Lung (tissue), 12 donors: ENCODE data around the gene ST8SIA3. TPM values are rescaled to one million over a fixed set of nuclear protein-coding genes. Genes with fewer than 3 reads are reported as not detected.

Experiments
- ATAC-seq: fragments of 200-7000 bp; cut with Tn5 transposase; one replicate; pipeline ENCODE4 v1.9.1; 2020; ENCODE audit warnings: moderate number of reproducible peaks; ENCODE audit not compliant: insufficient read depth, low FRiP score
- DNase-seq, 3 donors: peaks; one replicate each; pipeline ENCODE4 v3.0.0-alpha.2; 2013 to 2017
- H3K27ac ChIP-seq, 2 donors: one replicate each; pipeline ENCODE4 v1.5.1; 2013; ENCODE audit warnings: mild to moderate bottlenecking in 2 of 2, moderate library complexity in 2 of 2, control low read depth in 1 of 2, inconsistent platforms in 1 of 2, low read depth in 1 of 2, low read length in 1 of 2
- H3K27me3 ChIP-seq, 3 donors: one replicate each; pipeline ENCODE4 v1.5.1; 2013; ENCODE audit warnings: low read length in 2 of 3; ENCODE audit not compliant: control insufficient read depth in 3 of 3, insufficient read depth in 3 of 3
- H3K36me3 ChIP-seq, 4 donors: one replicate each; pipeline ENCODE4 v1.5.1; 2013; ENCODE audit warnings: low read length in 4 of 4, mild to moderate bottlenecking in 1 of 4, moderate library complexity in 1 of 4; ENCODE audit not compliant: control insufficient read depth in 4 of 4, insufficient read depth in 4 of 4
- H3K4me1 ChIP-seq, 5 donors: one replicate each; pipeline ENCODE4 v1.5.1; 2013; ENCODE audit warnings: low read length in 5 of 5, mild to moderate bottlenecking in 2 of 5, moderate library complexity in 1 of 5; ENCODE audit not compliant: control insufficient read depth in 5 of 5, insufficient read depth in 5 of 5
- H3K4me3 ChIP-seq: one replicate; pipeline ENCODE4 v1.5.1; 2013; ENCODE audit warnings: mild to moderate bottlenecking, control low read depth, moderate library complexity
- H3K9ac ChIP-seq, 2 donors: one replicate each; pipeline ENCODE4 v1.5.1; 2013; ENCODE audit warnings: low read length in 2 of 2, control low read depth in 1 of 2; ENCODE audit not compliant: insufficient read depth in 1 of 2
- H3K9me3 ChIP-seq, 4 donors: one replicate each; pipeline ENCODE4 v1.5.1; 2013; ENCODE audit warnings: low read length in 3 of 4, mild to moderate bottlenecking in 1 of 4, moderate library complexity in 1 of 4; ENCODE audit not compliant: control insufficient read depth in 4 of 4, insufficient read depth in 3 of 4
- CTCF ChIP-seq: IDR thresholded peaks from 2 replicates; pipeline ENCODE4 v1.5.1; 2012; ENCODE audit warnings: mild to moderate bottlenecking; ENCODE audit errors: control extremely low read depth, extremely low read depth
- WGBS, 2 donors: extraction: QIAGEN DNeasy Blood & Tissue Kit; methylation state at CpG; one replicate each; pipeline ENCODE4 v1.1.7; 2013; 5-methylcytosine and 5-hydroxymethylcytosine counted together
- polyA plus RNA-seq, 2 donors: library from polyadenylated mRNA; stranded (reverse); fragments of 200-250 nt; gene quantifications; one replicate each; pipeline ENCODE4 v1.2.1, GENCODE V29; 2013
- total RNA-seq, 2 donors: library from RNA; depleted of rRNA in 1 of 2; stranded (reverse); fragments of >200 nt in 1 of 2; gene quantifications; one replicate each; pipeline ENCODE4 v1.2.1, GENCODE V29; 2014 to 2021
- donor health status: control.
- donor health status: control.
- donor health status: Bipolar disorder and iron deficiency.
- donor health status: healthy.
- donor health status: DM: yes; HTN: yes; CAD: no.

ST8SIA3 gene
- total and polyA plus RNA-seq, 4 donors = under 0.01 to 0.17 (median 0.02) TPM

- Histone ChIP-seq H3K27ac (no peak overlapping the region), H3K4me3 (no peak overlapping the region), H3K9ac (no peak overlapping the region), H3K36me3 (no peaks in the 10 kb centered on the region), H3K27me3 (no peaks in the 10 kb centered on the region), H3K4me1 (no peaks in the 10 kb centered on the region), H3K9me3 (no peaks in the 10 kb centered on the region)
- no peak for ATAC-seq
- no peak for DNase-seq
- TF ChIP-seq CTCF = no peak
- WGBS, 2 donors = 83 to 88% methylated on average over 3 of the region's 3 CpGs
Observed at GRCh38 chr18:57328665-57329064, 23.7 kb upstream of the ST8SIA3 start.

GRCh38 chr18:57329856-57330255, 22.5 kb upstream of the ST8SIA3 start:
- Histone ChIP-seq H3K27ac (no peak overlapping the region), H3K9ac (no peak overlapping the region), H3K27me3 (peaks cover 0 to 4% (median 0%) of the 10 kb centered on the region in 3 donors), H3K9me3 (no peaks in the 10 kb centered on the region), H3K36me3 (no peaks in the 10 kb centered on the region), H3K4me3 (no peak overlapping the region), H3K4me1 (no peaks in the 10 kb centered on the region)
- WGBS, 2 donors = 83 to 89% methylated on average over 5 of the region's 5 CpGs
- no peak for ATAC-seq
- no peak for TF ChIP-seq CTCF
- DNase-seq = no peak

GRCh38 chr18:57331718-57332117, 20.6 kb upstream of the ST8SIA3 start:
- H3K4me1 ChIP-seq = no peaks in the 10 kb centered on the region
- no peak overlapping the region for H3K4me3 ChIP-seq
- no peaks in the 10 kb centered on the region for H3K9me3 ChIP-seq
- TF ChIP-seq CTCF = no peak
- DNase-seq = no peak
- ATAC-seq = no peak
- WGBS, 2 donors = 93 to 96% methylated on average over 2 of the region's 2 CpGs
- H3K9ac ChIP-seq = no peak overlapping the region
- no peak overlapping the region for H3K27ac ChIP-seq
- H3K27me3 ChIP-seq = peaks cover 0 to 5% (median 0%) of the 10 kb centered on the region in 3 donors
- H3K36me3 ChIP-seq = no peaks in the 10 kb centered on the region

GRCh38 chr18:57333940-57334339, 18.4 kb upstream of the ST8SIA3 start:
- Histone ChIP-seq H3K36me3 (no peaks in the 10 kb centered on the region), H3K27ac (no peak overlapping the region), H3K4me1 (peaks cover 0 to 2% (median 0%) of the 10 kb centered on the region in 5 donors), H3K9ac (no peak overlapping the region), H3K27me3 (peaks cover 0 to 5% (median 0%) of the 10 kb centered on the region in 3 donors), H3K4me3 (no peak overlapping the region), H3K9me3 (peaks cover 0 to 5% (median 0%) of the 10 kb centered on the region in 4 donors)
- no peak for TF ChIP-seq CTCF
- 52 to 55% methylated on average over 5 of the region's 5 CpGs for WGBS, 2 donors
- no peak for DNase-seq
- ATAC-seq = no peak
